Forelimb muscle (tissue), 1 donor: ENCODE results near the gene CD300LF. TPM values are rescaled to one million over a fixed set of nuclear protein-coding genes. Genes with fewer than 3 reads are reported as not detected.

Experiments used
- DNase-seq: peaks from one replicate; pipeline ENCODE4 v3.0.0-alpha.2; 2013; ENCODE audit warnings: low read depth
- polyA plus RNA-seq: library from polyadenylated mRNA; unstranded; fragments of 120-200 nt; gene quantifications from one replicate; pipeline ENCODE4 v1.2.1, GENCODE V29; 2013; ENCODE audit not compliant: insufficient read length

Gene CD300LF
- 0.28 TPM for polyA plus RNA-seq

- no peak for DNase-seq
Measured at GRCh38 chr17:74712756-74713155, at the start of gene CD300LF. Gene CD300LF, minus strand, starts transcription at chr17:74712923. Its CDS starts 57 bp downstream, at chr17:74712866.

- no peak for DNase-seq
Measured at GRCh38 chr17:74761931-74762330, 49.2 kb upstream of the CD300LF start.

- no peak for DNase-seq
Measured at GRCh38 chr17:74761419-74761818, 48.7 kb upstream of the CD300LF start.

GRCh38 chr17:74760404-74761105 lies 47.8 kb upstream of the CD300LF start:
- DNase-seq = no peak

- DNase-seq = no peak
Measured at GRCh38 chr17:74759941-74760340, 47.2 kb upstream of the CD300LF start.

- no peak for DNase-seq
Measured at GRCh38 chr17:74759243-74759801, 46.6 kb upstream of the CD300LF start.

- DNase-seq = no peak
Measured at GRCh38 chr17:74758848-74759168, 46.1 kb upstream of the CD300LF start.

- DNase-seq = no peak
Measured at GRCh38 chr17:74757931-74758847, 45.5 kb upstream of the CD300LF start.

GRCh38 chr17:74757502-74757901 lies 44.8 kb upstream of the CD300LF start:
- DNase-seq = no peak

- DNase-seq = no peak
Measured at GRCh38 chr17:74756891-74757290, 44.2 kb upstream of the CD300LF start.

- no peak for DNase-seq
Measured at GRCh38 chr17:74755533-74755932, 42.8 kb upstream of the CD300LF start.

- no peak for DNase-seq
Measured at GRCh38 chr17:74754832-74755231, 42.1 kb upstream of the CD300LF start.

GRCh38 chr17:74752822-74753401 lies 40.2 kb upstream of the CD300LF start:
- no peak for DNase-seq

- no peak for DNase-seq
Measured at GRCh38 chr17:74752415-74752814, 39.7 kb upstream of the CD300LF start.

- DNase-seq = no peak
Measured at GRCh38 chr17:74750327-74751069, 37.8 kb upstream of the CD300LF start.

- no peak for DNase-seq
Measured at GRCh38 chr17:74750039-74750326, 37.3 kb upstream of the CD300LF start.

GRCh38 chr17:74749279-74750038 lies 36.7 kb upstream of the CD300LF start:
- DNase-seq = no peak

GRCh38 chr17:74748529-74749278 lies 36.0 kb upstream of the CD300LF start, which contains the start of gene NHERF1:
Gene NHERF1, plus strand, starts transcription at chr17:74748628. Its CDS starts 219 bp downstream, at chr17:74748847.
- DNase-seq = no peak

- peak; percentile 68 for DNase-seq
Measured at GRCh38 chr17:74748279-74748528, 35.5 kb upstream of the CD300LF start.

- no peak for DNase-seq
Measured at GRCh38 chr17:74746922-74747321, 34.2 kb upstream of the CD300LF start.
